Right hindlimb (tissue), 1 donor: Measurements from ENCODE around the gene COX20.

Experiments used
- DNase-seq: peaks from one replicate; pipeline ENCODE4 v3.0.0-alpha.2; 2018

The COX20 gene

GRCh38 chr1:244881552-244882280, 46.3 kb downstream of the COX20 start:
- DNase-seq = no peak

DNA sequence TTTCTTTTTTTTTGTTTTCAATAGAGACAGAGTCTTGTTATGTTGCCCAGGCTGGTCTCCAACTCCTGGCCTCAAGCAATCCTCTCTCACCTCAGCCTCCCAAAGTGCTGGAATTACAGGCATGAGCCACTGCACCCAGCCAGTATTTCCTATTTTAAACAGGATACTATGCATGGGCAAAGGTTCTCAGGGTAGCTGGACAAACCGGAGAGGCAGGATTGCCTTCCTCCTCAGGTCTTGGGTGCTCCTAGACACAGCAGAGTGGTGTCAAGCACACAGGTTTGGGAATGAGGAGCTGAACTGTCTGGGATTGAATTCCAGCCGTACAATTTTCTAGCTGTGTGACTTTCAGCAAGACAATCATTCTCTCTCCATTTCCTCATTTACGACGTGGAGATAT, 51.8 kb downstream of the COX20 start:
- DNase-seq = no peak

GRCh38 chr1:244893836-244894235, 58.4 kb downstream of the COX20 start:
- no peak for DNase-seq
